Smooth muscle cell (in vitro differentiated cells): ENCODE measurements around the gene PDCD1. TPM values are rescaled to one million over a fixed set of nuclear protein-coding genes. Genes with fewer than 3 reads are reported as not detected.
"Not testable (repeated sequence)": the region's sequence is repeated elsewhere in the genome, so short reads cannot be mapped to it uniquely, and the experiment has no call there.

Source experiments
- DNase-seq: peaks from one replicate; lab custom pipeline; 2025; ENCODE audit not compliant: unreplicated experiment; lab: John Stamatoyannopoulos, UW
- H2AFZ ChIP-seq: fragments of 200-600 bp; sonication (generic); 2 replicates; pipeline ENCODE4 v1.6.0; 2016; ENCODE audit warnings: antibody characterized with exemption, low read depth, mild to moderate bottlenecking
- H3F3A ChIP-seq: fragments of 200-600 bp; sonication (generic); 2 replicates; pipeline ENCODE4 v1.6.0; 2017; ENCODE audit warnings: antibody characterized with exemption, low read depth
- H3K27ac ChIP-seq: fragments of 200-600 bp; sonication (generic); 2 replicates; pipeline ENCODE4 v1.5.1; 2016; ENCODE audit warnings: low read depth, mild to moderate bottlenecking
- H3K27me3 ChIP-seq: fragments of 200-600 bp; sonication (generic); 2 replicates; pipeline ENCODE4 v1.6.1; 2016; ENCODE audit warnings: low read depth, mild to moderate bottlenecking
- H3K36me3 ChIP-seq: fragments of 200-600 bp; sonication (generic); 2 replicates; pipeline ENCODE4 v1.5.1; 2016; ENCODE audit warnings: low read depth
- H3K4me1 ChIP-seq: fragments of 200-600 bp; sonication (generic); 2 replicates; pipeline ENCODE4 v1.5.1; 2016; ENCODE audit warnings: low read depth
- H3K4me2 ChIP-seq: fragments of 200-600 bp; sonication (generic); 2 replicates; pipeline ENCODE4 v1.6.0; 2016; ENCODE audit warnings: mild to moderate bottlenecking
- H3K4me3 ChIP-seq: fragments of 200-600 bp; sonication (generic); 2 replicates; pipeline ENCODE4 v1.5.1; 2016; ENCODE audit warnings: mild to moderate bottlenecking
- H3K79me2 ChIP-seq: fragments of 200-600 bp; sonication (generic); 2 replicates; pipeline ENCODE4 v1.6.0; 2016; ENCODE audit warnings: low read depth, mild to moderate bottlenecking
- H3K9ac ChIP-seq: fragments of 200-600 bp; sonication (generic); 2 replicates; pipeline ENCODE4 v1.6.0; 2016; ENCODE audit warnings: low read depth
- H3K9me3 ChIP-seq: fragments of 200-600 bp; sonication (generic); replicated peaks from 2 replicates; pipeline ENCODE4 v1.5.1; 2016; ENCODE audit warnings: low read depth
- H4K20me1 ChIP-seq: fragments of 200-600 bp; sonication (generic); 2 replicates; pipeline ENCODE4 v1.6.0; 2016; ENCODE audit warnings: low read depth
- CTCF ChIP-seq: fragments of 200-600 bp; sonication (generic); IDR thresholded peaks from 2 replicates; pipeline ENCODE4 v1.5.1; 2017; ENCODE audit warnings: borderline replicate concordance, mild to moderate bottlenecking, antibody characterized with exemption; ENCODE audit not compliant: insufficient read depth, poor library complexity, severe bottlenecking
- WGBS: methylation state at CpG from one replicate; pipeline ENCODE4 v1.1.7; 2016; ENCODE audit warnings: low lambda C conversion rate; 5-methylcytosine and 5-hydroxymethylcytosine counted together
- polyA plus RNA-seq: library from polyadenylated mRNA; unstranded; fragments of >200 nt; fragmentation: Nextera tagmentation; extraction: Ambion mirVana; gene quantifications from 2 replicates; pipeline ENCODE4 v1.2.1, GENCODE V29; 2016
- total RNA-seq: library from RNA; depleted of rRNA; stranded (reverse); fragments of >200 nt; gene quantifications from 2 replicates; pipeline ENCODE4 v1.2.3, GENCODE V29; 2014

PDCD1 gene
- total and polyA plus RNA-seq, 2 experiments from 2014 or later, result not detected

- 87% methylated on average over 14 of the region's 14 CpGs for WGBS
- H3K27ac ChIP-seq, result no peak overlapping the region
Measured at GRCh38 chr2:241822264-241822623, 36.5 kb downstream of the PDCD1 start.

DNA sequence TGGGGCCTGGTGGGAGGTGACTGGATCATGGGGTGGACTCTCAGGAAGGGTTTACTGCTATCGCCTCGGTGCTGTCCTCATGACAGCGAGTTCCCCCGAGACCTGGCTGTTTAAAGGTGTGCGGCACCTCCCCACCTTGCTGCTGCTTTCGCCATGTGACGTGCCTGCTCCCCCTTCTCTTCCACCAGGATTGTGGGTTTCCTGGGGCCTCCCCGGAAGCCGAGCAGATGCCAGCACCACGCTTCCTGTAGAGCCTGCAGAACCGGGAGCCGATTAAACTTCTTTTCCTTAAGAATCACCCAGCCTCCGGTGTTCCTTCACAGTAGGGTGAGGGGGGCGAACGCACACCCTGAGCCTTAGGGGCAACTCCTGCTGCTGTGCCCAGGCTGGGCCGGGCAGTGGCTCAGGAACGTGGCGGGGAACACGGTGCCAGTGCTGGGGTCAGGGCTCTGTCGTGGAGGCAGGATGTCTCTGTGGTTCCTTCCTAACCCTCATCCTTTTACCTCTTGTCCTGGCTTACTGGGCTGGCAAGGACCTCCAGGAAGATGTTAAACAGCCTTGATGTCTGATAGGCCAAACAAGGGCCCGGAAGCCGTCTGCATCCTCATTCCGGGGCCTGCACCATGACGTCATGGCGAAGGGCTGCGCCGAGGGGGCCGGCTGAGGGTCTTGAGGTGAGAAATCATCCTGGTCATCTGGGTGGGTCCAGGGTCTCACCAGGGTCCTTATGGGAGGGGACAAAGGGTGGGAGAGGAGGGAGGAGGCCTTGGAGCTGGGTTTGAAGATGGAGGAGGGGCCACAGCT lies 37.0 kb downstream of the PDCD1 start:
- no peak overlapping the region for H2AFZ ChIP-seq
- H3K79me2 ChIP-seq, result no peaks in the 10 kb centered on the region
- H3K4me2 ChIP-seq, result no peak overlapping the region
- H3K9ac ChIP-seq, result no peak overlapping the region
- H3K4me3 ChIP-seq, result no peak overlapping the region
- DNase-seq, result no peak
- no peaks in the 10 kb centered on the region for H3K9me3 ChIP-seq
- no peaks in the 10 kb centered on the region for H3K36me3 ChIP-seq
- 92% methylated on average over 28 of the region's 28 CpGs for WGBS
- no peaks in the 10 kb centered on the region for H3K4me1 ChIP-seq
- TF ChIP-seq CTCF, result no peak
- no peak overlapping the region for H3K27ac ChIP-seq
- H3F3A ChIP-seq, result peaks cover 7% of the 10 kb centered on the region
- no peaks in the 10 kb centered on the region for H4K20me1 ChIP-seq
- no peaks in the 10 kb centered on the region for H3K27me3 ChIP-seq

More at GRCh38 chr2:241822264-241822623, 36.5 kb downstream of the PDCD1 start:
- Histone ChIP-seq H3K79me2 (no peaks in the 10 kb centered on the region), H3K4me1 (no peaks in the 10 kb centered on the region), H3F3A (peaks cover 7% of the 10 kb centered on the region), H4K20me1 (no peaks in the 10 kb centered on the region), H3K4me3 (no peak overlapping the region), H2AFZ (no peak overlapping the region), H3K9ac (no peak overlapping the region), H3K9me3 (peaks cover 5% of the 10 kb centered on the region), H3K36me3 (no peaks in the 10 kb centered on the region), H3K4me2 (no peak overlapping the region), H3K27me3 (no peaks in the 10 kb centered on the region)
- DNase-seq, result no peak
- no peak for TF ChIP-seq CTCF

GRCh38 chr2:241820625-241821384 lies 37.9 kb downstream of the PDCD1 start:
- H3K36me3 ChIP-seq, result no peaks in the 10 kb centered on the region
- no peaks in the 10 kb centered on the region for H3K4me1 ChIP-seq
- no peak overlapping the region for H3K4me3 ChIP-seq
- peaks cover 7% of the 10 kb centered on the region for H3F3A ChIP-seq
- no peaks in the 10 kb centered on the region for H3K79me2 ChIP-seq
- H4K20me1 ChIP-seq, result no peaks in the 10 kb centered on the region
- no peak overlapping the region for H2AFZ ChIP-seq
- no peak overlapping the region for H3K27ac ChIP-seq
- no peaks in the 10 kb centered on the region for H3K9me3 ChIP-seq
- no peaks in the 10 kb centered on the region for H3K27me3 ChIP-seq
- 91% methylated on average over 26 of the region's 31 CpGs for WGBS
- H3K4me2 ChIP-seq, result no peak overlapping the region
- DNase-seq, result no peak
- no peak overlapping the region for H3K9ac ChIP-seq
- TF ChIP-seq CTCF, result no peak

DNA sequence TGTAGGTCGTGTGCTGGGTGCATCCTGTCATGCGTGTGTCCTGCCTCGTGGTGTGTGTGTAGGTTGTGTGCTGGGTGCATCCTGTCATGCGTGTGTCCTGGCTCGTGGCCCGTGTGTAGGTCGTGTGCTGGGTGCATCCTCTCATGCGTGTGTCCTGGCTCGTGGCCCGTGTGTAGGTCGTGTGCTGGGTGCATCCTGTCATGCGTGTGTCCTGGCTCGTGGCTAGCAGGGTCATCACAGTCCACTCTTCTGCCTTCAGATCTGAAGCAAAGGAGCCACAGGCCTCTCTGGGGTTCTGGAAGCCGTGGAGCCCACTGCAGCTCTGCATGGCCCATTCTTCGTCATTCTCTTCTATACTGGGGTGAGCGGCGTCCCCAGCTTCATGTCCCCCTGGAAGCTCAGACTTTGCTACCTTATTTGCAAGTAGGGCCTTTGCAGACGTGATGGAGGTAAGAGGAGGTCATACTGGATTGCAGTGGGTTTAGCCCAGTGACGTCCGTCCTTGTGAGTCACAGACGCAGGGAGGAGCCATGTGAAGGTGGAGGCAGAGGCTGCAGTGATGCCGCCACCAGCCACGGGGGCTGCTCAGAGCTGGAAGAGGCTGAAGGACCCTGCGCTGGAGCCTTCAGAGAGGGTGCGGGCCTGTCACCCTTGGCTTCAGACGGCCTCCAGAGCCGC lies 38.6 kb downstream of the PDCD1 start:
- WGBS, result 89% methylated on average over 27 of the region's 27 CpGs
- H4K20me1 ChIP-seq, H3K79me2 ChIP-seq, H3K27me3 ChIP-seq, H3F3A ChIP-seq, H3K27ac ChIP-seq, H2AFZ ChIP-seq, H3K9ac ChIP-seq, H3K9me3 ChIP-seq, H3K4me2 ChIP-seq, DNase-seq, H3K4me1 ChIP-seq, H3K4me3 ChIP-seq, H3K36me3 ChIP-seq: not testable (repeated sequence)
